ENCODE measurements around the gene MGP.

The MGP gene

DNA sequence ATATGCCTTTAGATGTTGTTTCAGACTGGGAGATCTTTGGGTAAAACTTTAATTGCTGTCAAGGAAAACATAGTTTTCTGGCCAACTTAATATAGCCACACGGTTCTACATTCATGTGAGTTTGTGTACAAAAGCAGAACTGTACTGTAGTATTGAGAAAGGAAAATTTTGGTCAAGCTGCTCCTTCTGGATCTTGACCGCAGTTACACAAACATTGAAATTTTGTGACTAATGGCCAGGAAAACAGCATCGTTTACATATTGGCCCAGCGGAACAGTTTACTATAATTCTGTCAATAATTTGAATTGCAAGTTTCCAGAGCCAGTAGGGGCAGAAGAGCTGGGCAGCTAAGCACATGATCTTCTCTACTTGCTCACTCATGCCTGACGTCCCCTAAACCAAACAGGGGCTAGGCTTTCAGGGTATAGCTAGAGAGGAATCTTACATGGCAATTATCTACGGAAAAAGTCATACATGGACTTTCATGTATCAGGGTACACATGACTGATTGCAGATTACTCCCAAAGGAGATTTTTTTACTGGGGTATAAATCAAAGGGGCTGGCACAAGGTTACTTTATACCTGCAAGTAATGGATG is 31.0 kb downstream of the MGP start:
- peak in 1 of 2 donors; percentile 5 for DNase-seq

DNA sequence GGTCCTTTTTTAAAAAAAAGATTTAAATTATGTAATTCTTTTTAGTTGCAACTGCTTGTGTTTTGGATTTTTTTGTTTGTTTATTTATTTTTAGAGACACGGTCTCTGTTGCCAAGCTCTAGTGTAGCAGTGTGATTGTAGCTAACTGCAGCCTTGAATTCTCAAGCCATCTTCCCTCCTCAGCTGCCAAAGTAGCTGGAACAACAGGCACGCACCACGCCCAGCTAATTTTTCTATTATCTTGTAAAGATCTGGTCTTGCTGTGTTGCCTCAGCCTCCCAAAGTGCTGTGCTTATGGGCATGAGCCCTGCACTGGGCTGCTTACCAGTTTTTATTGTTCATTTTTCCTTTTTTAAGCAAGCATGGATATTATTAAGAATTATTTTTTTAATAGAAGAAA is 31.7 kb downstream of the MGP start:
- DNase-seq, result no peak

GRCh38 chr12:14852880-14853279 is 32.8 kb downstream of the MGP start:
- no peak for DNase-seq

GRCh38 chr12:14850929-14851663 is 34.6 kb downstream of the MGP start:
- DNase-seq, result no peak

GRCh38 chr12:14849661-14850060 is 36.0 kb downstream of the MGP start:
- DNase-seq, result no peak

- no peak for DNase-seq
Measured at GRCh38 chr12:14846876-14847580, 38.6 kb downstream of the MGP start.

DNA sequence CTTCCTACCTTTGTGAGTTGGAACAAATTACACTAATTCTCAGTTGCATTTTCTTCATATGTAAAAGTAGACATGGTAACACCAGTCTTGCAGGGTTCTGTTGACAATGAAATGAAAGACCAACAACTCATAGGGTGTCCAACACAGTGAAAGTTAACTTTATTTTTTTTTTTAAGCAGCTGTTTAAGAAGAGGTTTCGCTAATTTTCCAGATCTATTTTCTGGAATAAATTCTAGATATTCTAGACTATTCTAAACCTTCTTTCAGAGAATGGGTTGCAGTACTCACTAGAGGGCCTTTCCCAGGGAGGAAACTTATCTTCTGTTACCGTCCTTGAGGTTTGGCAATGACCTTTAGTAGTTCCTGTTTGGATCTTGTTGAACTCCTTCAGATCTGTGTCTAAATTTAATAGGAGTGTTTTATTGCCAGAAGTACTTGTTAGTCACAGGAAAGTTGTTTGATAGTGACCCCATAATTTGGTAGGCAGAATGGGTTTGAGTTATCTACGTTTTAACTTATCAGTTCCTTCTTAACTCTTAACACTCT is 39.5 kb downstream of the MGP start:
- DNase-seq, result peak; percentile 47 to 70

- peak; percentile 24 to 80 for DNase-seq
Measured at GRCh38 chr12:14845350-14845750, 40.3 kb downstream of the MGP start.

- DNase-seq, result no peak
Measured at GRCh38 chr12:14844401-14844800, 41.3 kb downstream of the MGP start.

- DNase-seq, result no peak
Measured at GRCh38 chr12:14843425-14843887, 42.2 kb downstream of the MGP start, which contains the start of gene ART4. Gene ART4 (minus strand): TSS chr12:14843526. CDS start chr12:14843113, 413 bp downstream.

DNA sequence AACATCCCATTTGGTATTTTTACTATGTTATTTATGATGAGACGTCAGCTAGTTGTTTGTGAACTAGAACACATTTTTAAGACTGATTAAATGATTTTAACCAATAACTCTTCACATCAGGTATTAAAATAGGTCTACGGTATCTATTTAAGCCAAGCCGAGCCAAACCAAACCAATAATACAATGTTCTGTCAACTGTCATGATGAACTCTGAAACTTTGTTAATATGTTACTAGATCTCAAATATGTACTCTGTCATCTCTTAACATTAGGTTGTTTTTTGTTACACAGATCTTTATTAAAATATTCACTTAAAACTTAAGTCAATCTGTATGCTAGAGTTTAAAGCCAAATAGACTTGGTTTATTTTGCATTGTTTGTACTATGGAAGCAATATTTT is 43.3 kb downstream of the MGP start:
- no peak for DNase-seq

- DNase-seq, result no peak
Measured at GRCh38 chr12:14841761-14842160, 43.9 kb downstream of the MGP start.

DNA sequence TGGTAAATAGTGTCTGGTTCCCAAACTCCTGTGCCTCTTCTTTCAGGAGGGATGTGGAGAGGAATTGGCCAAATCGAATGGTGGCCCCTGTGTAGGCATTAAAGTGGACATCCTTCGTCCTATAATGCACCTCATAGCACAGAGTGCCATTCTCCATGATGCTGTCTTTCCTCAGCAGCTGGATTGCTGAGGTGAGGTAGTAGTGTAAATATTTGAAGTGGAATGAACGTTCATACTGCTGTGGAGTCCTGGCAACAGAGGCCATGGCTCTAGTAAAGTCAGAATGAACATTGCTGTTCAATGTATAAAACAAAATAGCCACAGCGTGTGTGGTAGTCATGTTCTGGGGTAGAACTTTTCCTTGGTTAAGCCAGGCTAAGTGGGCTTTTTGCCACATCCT is 45.0 kb downstream of the MGP start:
- DNase-seq, result no peak

DNA sequence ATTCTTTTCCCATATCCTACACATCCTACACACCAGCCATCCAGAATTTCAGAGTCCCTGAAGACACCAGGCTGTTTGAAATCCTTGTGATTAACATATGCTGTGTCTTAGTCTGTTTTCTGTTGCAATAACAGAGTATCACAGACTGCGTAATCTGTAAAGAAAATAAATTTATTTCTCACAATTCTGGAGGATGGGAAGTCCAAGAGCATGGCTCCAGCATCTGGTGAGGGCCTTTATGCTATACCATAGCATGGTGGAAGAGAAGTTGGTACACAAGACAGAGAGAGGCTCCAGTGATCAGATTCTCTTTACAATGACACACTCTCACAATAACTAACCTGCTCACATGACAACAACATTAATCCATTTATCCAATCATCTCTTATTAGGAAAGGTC is 46.4 kb downstream of the MGP start:
- DNase-seq, result peak in 1 of 2 donors; percentile 1

- DNase-seq, result peak in 1 of 2 donors; percentile 24
Measured at GRCh38 chr12:14836336-14837210, 49.1 kb downstream of the MGP start.

- no peak for DNase-seq
Measured at GRCh38 chr12:14834509-14834908, 51.1 kb downstream of the MGP start.

DNA sequence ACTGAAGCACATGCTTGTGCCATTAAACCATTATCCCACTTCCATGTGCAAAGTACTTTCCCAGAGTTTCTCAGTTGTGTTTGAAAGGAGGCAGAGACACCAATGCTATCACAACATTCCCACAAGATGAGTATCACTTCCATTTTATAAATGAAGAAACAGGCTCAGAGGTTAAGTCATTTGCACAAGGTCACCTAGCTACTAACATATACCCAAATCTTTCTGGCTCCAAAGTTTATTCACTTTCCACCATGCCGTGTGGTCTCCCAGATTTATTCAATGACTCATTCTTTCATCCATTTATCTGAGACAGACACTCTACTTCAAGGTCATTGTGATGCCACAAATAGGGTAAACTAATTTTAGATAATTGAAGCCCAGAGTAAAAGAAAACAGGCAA is 51.7 kb downstream of the MGP start:
- DNase-seq, result no peak

DNA sequence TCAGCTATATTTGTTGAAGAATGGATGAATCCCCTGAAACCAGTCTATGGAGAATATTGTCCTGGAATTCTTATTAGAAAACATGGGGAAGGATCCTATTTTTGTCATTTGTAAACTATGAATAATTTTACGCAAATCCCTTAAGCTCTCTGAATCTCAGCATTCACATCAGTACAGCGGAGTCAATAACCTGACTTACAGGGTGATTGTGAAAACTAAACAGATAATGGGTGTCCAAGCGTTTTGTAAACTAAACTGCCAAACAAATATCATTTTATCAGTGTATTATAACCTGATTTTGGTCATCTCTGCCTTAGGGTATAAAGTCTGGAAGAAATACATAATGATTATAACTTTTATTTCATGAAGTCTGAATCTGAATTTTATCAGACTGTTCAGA is 52.3 kb downstream of the MGP start:
- no peak for DNase-seq

Data from inflammatory macrophage treated with lipopolysaccharide for 1 hour (primary cell).